DOHH2 (cell line): ENCODE measurements around the gene TBC1D4.

Source experiments
- CTCF ChIP-seq: fragments of 200-600 bp; sonication (generic); IDR thresholded peaks from one replicate; pipeline ENCODE4 v1.5.1; 2014; ENCODE audit warnings: antibody characterized with exemption, mild to moderate bottlenecking, low read depth, low read length; ENCODE audit not compliant: poor library complexity, severe bottlenecking
- EZH2phosphoT487 ChIP-seq: fragments of 200-600 bp; sonication (generic); IDR thresholded peaks from 2 replicates; pipeline ENCODE4 v1.6.1; 2017; ENCODE audit warnings: borderline replicate concordance, mild to moderate bottlenecking, antibody characterized with exemption, low read length, moderate library complexity, mixed read lengths

- TF ChIP-seq CTCF = no peak
- TF ChIP-seq EZH2phosphoT487 = no peak
These were observed 60.8 kb downstream of the TBC1D4 start for GRCh38 chr13:75421133-75421532.
